HCT116 (cell line): ENCODE measurements around the gene CACNA1G.

Source experiments
- ATF3 ChIP-seq: IDR thresholded peaks from 2 replicates; pipeline ENCODE4 v1.6.1; 2012
- CTCF ChIP-seq, 3 experiments: fragments of 200-600 bp in 1 of 3; sonication (generic) in 1 of 3; IDR thresholded peaks in 2 of 3; conservative IDR thresholded peaks in 1 of 3; 2 replicates each; pipeline ENCODE4 v1.5.1; 2012 to 2017; ENCODE audit warnings: low read depth in 2 of 3, low read length in 2 of 3, antibody characterized with exemption in 1 of 3, borderline replicate concordance in 1 of 3, control low read depth in 1 of 3, mild to moderate bottlenecking in 1 of 3, mixed read lengths in 1 of 3, mixed run types in 1 of 3, moderate library complexity in 1 of 3; ENCODE audit not compliant: insufficient read depth in 1 of 3
- EZH2phosphoT487 ChIP-seq: fragments of 200-600 bp; IDR thresholded peaks from 2 replicates; pipeline ENCODE4 v1.6.1; 2018; ENCODE audit warnings: antibody characterized with exemption, borderline replicate concordance
- FOSL1 ChIP-seq: IDR thresholded peaks from 2 replicates; pipeline ENCODE4 v1.6.1; 2012; ENCODE audit warnings: low read depth
- POLR2A ChIP-seq: IDR thresholded peaks from 2 replicates; pipeline ENCODE4 v1.7.0; 2011; ENCODE audit warnings: borderline replicate concordance; ENCODE audit not compliant: insufficient read depth, insufficient read length; ENCODE audit errors: extremely low read depth
- POLR2AphosphoS5 ChIP-seq: IDR thresholded peaks from 2 replicates; pipeline ENCODE4 v1.6.1; 2011; ENCODE audit warnings: mild to moderate bottlenecking, low read depth, low read length, moderate library complexity
- REST ChIP-seq: IDR thresholded peaks from 2 replicates; pipeline ENCODE4 v1.6.1; 2012; ENCODE audit warnings: low read depth
- SRF ChIP-seq: IDR thresholded peaks from 2 replicates; pipeline ENCODE4 v1.6.1; 2012; ENCODE audit warnings: low read depth
- YY1 ChIP-seq: IDR thresholded peaks from 2 replicates; pipeline ENCODE4 v1.6.1; 2011; ENCODE audit warnings: low read length, low read depth, moderate library complexity, mild to moderate bottlenecking; ENCODE audit not compliant: insufficient replicate concordance; ENCODE audit errors: extremely low read depth
- ZBTB33 ChIP-seq: IDR thresholded peaks from 2 replicates; pipeline ENCODE4 v1.6.1; 2011; ENCODE audit warnings: mild to moderate bottlenecking, low read length, moderate library complexity; ENCODE audit not compliant: insufficient replicate concordance; ENCODE audit errors: extremely low read depth
- ZNF274 ChIP-seq: fragments of 200-500 bp; sonication (Bioruptor generic); IDR thresholded peaks from 2 replicates; pipeline ENCODE4 v1.6.1; 2014; ENCODE audit warnings: mild to moderate bottlenecking, low read depth, low read length, inconsistent platforms

- TF ChIP-seq ZBTB33 (no peak), CTCF (IDR thresholded peaks at IDR 0.05 in 2 of 3, conservative IDR thresholded peaks at IDR 0.05 in 1 of 3; ENCODE audit: borderline replicate concordance in 1 of 3, insufficient read depth in 1 of 3, low read depth in 2 of 3, low read length in 2 of 3) (no peak), POLR2AphosphoS5 (no peak), POLR2A (no peak), ATF3 (no peak), ZNF274 (no peak), REST (no peak), SRF (no peak), YY1 (no peak), FOSL1 (no peak), EZH2phosphoT487 (no peak)
Measured at GRCh38 chr17:50517011-50517410, 43.5 kb upstream of the CACNA1G start.
